Stimulated activated CD4-positive, alpha-beta T cell treated with anti-CD3 and anti-CD28 coated beads, Interleukin-1b, Interleukin-23, amount 100 ng/mL, for 48 hours (primary cell): ENCODE measurements around the gene CLN6.
"Not testable (repeated sequence)": the region's sequence is repeated elsewhere in the genome, so short reads cannot be mapped to it uniquely, and the experiment has no call there.

Experiments used
- DNase-seq: peaks from one replicate; pipeline ENCODE4 v3.0.0-alpha.2; 2020

Gene CLN6

DNA sequence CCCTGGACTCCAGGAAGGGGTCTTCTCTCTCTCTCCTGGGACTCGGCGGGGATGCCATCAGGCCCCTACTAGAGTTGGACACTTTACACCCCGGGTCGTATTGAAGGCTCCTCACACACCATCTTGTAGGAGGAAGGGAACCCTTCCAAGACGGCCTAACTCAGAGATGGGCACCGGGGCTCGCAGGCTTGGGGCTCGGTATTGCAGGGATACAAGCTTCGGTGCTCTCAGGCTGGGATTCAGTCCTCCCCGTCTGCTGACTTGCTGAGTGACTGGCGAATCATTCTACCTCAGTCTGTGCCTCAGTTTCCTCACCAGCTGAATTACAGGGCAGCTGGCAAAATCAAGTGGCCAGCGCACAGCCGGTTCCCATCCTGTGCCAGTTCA, 24.0 kb downstream of the CLN6 start:
- DNase-seq = no peak

DNA sequence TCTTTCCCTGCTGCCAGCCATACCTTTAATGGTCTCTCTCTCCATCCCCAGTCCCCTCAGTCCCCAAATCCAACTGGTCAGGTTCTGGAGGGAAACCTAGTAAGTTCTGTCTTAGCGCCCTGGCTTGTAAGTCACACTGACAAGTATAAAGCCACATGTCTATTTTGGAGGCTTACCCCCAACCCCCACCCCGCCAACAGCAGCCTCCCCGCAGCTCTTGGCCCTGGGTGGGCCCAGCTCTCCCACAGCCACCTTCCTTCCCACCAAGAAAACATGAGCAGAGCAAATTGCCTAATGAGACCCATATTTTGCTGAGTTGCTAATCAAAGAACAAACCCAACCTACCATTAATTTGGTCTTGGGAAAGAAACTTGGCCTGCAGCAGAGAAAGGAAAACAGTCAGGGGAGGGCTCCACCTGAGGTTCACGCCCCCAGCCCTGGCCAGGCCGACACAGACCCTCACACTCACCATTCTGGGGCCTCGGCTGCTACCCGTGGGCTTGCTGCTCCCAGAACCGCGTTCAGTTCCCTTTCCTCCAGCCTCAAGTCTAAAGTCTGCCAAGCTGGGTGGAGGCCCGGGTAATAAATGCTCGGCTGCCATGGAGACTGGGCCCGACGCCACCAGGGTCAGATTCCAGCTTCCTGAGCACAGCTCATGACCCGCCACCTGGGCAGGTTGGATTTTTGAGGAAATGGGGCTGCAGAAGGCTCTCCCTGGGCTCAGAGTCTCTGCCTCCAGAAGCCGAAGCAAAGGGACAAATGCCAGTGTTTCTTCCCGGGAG, 24.6 kb downstream of the CLN6 start, which contains the start of gene CALML4:
Gene CALML4, minus strand, starts transcription at position 557 of the 782 bp plus-strand sequence. Its CDS starts 85 bp downstream, at position 472.
- no peak for DNase-seq

DNA sequence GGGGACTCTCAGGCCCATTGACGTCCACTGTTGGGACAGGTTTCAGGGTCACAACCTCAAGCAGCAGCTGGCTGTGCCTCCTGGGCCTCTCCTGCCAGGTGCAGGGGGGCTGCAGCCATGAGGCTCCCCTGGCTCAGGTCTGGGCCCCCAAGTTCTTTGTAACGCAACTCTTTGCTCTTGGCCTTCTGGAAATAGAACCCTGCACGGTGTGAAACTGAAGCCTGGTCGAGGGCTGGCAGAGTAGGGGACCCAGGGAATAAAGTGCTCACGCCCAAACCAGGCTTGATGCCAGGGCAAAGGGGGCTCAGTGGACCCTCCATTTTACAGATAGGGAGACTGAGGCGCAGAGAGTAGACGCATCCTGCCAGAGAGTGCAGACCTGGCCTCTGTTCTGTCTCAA, 25.2 kb downstream of the CLN6 start:
- DNase-seq = no peak

DNA sequence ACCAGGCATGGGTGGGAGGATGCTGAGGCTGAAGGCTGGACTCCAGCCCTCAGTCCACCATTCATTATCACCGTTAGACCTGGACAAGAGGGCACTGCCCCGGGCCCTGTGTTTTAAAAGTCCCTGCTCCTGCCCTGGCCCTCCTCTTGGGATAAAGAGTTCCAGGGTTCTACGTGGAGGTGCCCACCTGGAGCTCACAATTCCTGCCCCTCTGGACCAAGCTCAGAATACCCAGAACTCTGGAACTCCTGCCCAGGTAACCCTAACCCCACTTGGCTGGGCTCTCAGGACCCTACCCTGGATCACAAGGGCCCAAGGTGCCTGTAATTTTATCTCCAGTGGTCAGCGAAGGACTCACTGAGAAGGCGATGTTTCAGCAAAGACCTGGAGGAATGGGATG, 25.6 kb downstream of the CLN6 start:
- DNase-seq = no peak

DNA sequence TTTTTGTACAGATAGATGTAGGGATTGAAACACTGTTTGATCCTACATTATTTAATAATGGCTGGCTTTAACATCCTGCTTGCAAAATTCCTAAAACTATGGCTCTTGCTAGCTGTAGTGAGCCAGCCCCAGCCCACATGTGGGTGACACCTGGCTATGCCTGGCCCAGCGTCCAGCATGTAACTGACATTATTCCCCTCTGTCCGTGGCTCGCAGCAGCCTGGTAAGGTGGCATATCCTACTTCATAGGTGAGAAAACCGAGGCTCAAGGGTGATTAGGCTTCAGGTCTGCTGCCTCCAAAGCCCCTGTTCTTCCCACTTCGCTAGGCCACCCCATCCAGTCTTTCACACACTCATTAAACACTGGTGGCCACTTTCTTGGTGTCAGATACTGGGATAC, 26.0 kb downstream of the CLN6 start:
- no peak for DNase-seq

DNA sequence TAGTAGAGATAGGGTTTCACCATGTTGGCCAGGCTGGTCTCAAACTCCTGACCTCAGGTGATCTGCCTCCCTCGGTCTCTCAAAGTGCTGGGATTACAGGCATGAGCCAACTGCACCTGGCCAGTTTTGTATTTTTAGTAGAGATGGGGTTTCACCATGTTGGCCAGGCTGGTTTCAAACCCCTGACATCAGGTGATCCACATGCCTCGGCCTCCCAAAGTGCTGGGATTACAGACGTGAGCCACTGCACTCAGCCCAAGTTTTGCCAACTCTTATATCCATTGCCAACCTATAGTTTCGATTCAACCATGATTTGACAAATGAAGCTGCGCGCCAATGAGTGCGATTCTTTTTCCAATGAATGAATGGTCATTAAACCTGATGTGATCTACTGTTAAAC, 26.5 kb downstream of the CLN6 start:
- not testable (repeated sequence) for DNase-seq

DNA sequence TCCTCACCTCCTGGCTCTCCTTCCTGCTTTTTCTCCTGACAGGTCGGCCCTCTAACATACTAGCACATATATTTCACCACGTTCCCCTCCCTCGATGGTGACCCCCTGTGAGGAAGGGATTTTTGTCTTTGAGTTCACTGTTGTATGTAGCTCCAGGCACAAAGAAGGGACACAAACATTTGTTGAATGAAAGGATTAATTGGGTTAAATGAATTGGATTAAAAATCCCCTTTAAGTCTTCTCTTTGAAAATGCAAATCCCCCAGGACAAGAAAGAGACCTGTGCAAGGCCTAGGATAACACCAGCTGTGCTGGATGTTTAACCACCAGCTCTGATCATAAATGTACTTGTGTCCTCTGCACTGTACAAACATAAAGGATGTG, 27.7 kb downstream of the CLN6 start:
- DNase-seq = no peak

DNA sequence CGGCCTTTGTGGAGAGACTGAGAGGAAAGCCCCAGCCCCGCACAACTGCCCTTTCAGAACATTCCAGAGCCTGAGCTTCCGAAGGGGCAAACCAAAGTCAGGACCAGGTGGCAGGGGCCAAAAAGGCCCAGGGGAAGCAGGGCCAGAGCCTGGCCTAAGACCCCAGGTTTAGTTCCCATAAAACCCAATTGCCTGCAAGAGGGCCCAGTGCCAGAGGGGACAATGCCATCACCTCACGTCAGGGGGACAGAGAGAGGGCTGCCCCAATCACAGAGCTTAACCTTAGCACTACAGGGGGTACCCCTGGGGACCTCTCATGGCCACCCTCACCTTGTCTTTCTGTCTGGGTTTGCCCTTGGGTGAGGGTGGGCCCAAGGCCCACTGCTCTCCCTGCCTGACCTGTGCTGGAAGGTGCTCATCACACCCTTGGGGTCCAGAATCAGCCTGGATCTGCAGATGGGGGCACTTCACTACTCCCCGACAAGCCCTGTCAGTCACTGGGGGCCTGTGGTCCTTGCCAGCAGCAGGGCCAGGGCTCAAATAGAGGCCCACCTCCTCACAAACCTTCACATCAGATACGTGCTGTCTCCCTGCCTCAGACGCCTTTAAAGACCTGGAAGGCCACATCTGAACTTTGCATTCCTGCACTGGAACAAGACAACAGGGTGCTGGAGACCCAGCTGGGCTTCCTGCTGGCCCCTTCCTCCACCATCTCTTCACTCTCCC, 28.2 kb downstream of the CLN6 start:
- DNase-seq = no peak

DNA sequence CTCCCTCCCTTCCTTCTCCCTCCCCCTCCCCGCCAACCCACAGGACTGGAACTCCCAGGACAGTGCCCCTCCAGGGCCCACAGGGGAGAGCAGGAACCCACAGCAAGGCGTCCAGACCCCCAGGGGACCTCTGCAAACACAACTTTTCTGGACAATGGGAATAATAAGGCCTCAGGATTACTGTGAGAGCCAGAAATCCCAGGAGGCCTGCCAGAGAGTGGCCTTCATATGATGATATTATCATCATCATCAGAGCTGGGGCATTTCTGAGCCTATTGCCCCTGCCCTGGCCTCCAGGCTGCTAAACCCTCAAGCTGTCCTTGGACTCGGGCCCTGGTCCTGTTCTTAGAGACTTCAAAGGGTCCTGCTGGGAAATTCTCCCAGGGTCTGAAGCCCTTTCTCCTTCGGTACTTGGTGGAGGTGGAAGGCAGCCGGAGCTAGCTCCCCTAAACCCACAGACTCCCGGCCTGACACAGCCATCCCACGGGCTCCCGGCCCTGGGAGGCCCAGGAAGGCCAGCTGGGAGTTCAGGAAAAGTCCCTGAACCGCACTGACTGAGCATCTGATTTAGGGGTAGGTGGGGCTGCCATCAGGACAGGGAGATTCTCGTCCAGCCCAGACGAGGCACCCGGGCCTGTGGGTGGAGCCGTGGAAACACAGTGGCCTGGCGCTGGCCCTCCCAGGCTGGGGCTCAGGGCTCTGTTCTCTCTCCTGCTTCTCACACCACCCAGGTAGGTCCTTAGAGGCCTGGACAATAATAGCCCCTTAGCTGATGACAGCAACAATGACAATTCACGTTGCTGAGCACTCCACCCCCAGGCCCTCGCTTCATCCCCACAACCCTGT, 29.3 kb downstream of the CLN6 start:
- DNase-seq = no peak

DNA sequence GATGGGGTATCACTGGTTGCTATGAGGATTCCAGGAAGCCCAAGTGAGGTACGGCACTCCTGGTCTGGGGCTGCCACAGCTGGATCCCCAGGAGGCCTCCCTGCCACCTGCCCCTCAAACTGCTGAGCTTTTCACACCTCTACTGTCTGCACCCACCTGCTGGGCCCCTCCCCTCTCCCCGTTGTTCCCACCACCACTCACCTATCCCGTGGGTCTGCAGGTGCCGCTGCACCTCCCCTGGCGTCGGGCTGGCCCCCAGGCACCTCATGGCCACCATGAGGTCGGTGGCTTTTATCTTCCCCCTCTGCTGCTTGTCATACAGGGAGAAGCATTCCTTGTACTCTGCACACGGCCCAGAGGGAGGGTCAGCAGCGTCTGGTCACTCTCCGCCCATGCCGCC, 30.2 kb downstream of the CLN6 start:
- DNase-seq = no peak

DNA sequence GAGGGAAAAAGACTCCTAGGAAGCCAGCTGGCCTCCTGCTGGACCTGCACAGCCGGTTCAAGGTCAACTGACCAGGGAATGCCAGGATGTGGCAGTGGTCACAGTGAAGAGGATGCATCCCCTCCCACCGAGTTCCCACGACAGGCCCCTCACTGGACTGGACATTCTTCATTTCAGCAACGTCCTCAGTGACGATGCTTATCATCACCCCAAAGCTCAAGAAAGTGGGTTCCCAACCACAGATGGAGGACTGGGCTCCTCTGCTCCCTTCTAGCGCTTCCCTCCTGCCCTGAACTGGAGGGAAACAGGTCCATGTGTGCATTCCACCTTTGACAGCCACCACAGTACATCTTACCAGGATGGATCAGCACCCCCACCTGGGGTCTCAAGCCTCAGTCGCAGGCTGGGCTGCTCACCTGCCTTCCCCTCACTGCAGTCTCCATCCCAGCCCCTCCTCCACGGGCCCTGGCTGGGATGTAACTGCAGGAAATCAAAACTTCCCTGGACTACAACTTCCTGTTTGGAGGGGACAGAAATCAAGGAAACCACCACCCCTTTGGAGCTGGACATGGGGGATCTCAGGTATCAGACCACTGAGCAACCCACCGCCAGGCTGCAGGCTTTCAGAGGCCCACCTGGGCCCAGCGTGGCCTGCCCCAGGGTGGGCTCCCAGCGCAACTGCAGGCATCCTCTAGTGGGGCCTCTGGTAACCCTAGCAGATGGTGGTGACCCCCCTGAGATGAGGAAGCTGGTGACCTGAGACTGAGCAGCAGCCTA, 31.7 kb downstream of the CLN6 start:
- DNase-seq = no peak

DNA sequence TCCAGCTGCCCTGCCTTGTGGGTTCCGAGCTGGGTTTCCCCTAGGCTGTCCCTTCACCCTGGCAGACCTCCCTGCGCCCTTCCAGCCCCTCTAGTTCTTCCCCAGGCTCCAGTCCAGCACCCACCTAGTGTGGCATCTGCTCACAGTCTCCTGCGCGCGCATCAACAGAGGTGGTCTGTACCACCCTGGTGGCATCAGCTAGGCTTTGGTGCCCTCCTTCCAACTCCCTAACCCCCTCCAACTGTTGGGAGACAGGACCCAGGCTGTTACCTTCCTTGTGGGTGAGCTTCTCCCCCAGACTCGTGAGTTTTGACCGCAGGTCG, 32.4 kb downstream of the CLN6 start:
- DNase-seq = no peak

DNA sequence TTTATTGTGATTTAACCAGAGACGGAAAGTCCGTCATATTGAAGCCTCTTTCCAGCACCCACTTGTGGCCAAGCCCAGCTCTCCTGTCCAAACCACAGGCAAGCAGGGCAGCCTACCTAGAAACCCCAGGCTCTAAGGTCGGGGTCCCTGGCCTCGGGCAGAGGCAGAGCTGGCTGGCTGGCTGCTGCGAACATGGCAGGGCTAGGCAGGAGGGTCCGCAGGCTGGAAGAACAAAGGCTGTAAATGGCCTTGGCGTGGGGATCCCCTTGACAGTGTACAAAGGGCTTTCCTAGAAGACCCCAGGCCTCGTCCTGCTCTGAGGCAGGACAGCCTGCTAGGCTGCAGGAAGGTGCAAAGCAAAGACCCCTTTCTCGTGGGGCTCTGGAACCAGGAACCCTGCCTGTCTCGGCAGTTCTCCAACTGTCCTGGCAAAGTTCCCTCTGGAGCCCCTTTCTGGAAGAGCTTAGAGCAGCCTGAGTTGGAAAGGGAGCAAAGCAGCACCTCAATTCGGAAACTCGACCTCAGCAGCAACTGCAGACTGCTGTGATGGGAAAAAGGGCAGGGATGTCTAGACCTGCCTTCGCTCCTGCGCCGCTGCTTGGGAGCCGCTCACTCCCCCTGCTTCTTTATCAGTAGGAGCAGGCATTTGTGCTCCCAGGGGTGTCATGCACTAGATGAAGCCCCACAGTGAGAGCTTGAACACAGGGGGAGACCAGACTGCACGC, 32.9 kb downstream of the CLN6 start:
- DNase-seq = no peak

DNA sequence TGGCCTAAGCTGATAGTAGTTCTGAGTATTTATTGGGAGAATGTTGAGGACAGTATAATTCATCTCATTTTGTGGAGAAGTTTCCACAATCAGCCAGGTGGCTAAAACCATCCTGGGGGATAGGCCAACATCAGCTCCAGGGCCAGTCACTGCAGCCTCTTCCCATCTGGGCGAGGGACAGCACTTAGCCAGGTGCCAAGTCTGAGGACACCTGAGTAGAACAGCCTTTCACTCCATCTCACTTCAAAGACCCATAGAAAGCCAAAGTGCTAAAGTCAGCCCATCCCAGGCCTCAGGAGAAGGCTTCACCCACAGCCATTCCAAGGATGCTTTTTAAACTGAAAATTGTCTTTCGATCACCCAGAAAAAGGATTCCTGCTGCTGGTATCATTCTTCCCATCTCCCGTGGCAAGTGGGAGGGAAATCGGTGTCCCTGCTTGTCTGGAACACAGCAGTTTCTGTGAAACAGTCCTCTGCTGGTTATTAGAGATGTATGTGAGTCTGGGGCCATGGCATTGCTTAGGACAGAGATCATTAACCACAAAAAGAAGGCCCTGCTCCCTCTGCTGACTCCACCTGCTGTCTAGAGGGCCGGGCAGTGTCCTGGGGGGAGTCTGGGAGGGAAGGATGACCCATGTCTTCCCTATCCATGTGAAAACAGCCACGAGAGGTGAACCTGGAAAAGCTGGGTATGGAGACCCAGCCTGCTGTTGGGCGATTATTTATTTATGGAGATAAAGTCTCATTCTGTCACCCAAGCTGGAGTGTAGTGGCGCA, 34.0 kb downstream of the CLN6 start:
- no peak for DNase-seq

DNA sequence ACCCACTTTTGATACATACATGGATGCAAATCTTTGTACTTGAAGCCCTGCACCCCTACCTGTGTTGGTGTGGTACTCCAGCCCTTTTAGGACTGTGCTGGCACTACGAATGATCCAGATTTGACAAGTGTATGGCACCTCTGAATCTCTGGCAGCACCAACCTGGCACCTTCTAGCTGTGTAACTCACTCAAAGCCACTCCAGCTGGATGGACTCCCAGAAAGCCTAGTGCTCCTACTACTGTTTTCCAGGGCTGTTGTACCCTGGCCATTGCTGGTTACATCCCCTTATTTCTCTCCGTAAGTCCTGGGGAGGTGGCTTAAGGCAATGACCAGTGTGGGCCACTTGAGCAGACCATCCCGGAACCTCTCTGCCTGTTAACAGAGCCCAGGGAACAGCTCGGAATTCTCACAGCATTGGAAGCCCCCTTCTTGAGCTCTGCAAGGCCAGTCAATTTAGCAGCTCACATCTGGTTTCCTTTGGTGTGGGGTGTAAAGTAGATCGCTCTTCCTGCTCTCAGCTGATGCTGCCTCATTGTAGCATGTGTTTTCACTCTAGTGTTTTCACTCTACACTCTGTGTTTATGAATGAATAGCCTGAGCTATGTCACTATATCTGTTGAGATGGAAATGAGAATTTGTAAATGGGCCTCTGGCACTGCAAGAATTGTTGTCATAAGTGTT, 36.6 kb downstream of the CLN6 start:
- no peak for DNase-seq

DNA sequence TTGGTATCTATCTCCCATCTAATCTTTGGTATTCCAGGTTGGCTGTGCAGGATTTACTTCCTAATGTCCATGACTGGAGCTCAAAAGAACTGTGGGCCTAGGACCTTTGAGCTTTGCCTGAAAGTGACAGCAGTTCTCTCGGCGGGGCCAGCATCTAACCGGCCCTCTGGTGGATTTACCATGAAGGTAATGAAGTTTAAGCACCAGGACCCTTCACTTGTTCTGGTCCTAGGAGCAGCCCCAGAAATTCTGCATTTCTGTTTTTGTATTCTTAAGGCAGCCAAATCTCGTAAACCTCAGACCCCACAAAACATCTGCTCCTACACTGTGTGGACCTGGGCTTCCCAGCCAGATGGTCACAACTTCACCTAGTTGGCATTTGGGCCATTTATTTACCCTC, 37.4 kb downstream of the CLN6 start:
- DNase-seq = no peak

DNA sequence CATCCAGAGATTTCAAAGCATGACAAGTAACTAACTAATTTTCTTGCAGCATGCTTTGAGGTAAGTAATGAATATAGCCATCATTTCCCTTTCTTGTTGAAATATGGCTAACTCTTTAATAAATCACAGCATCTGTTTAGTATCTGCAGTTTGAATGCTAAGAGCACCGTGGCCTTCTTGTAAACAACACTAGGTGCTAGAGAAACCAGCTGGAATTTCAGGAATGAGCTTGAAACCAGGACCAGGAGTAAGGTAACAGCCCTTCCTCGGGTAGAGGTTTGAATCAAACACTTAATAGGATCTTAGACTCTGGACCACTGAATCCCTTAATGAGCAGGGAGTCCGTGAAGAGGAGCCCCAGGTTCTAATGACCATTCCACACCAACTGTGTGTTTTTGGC, 38.0 kb downstream of the CLN6 start:
- no peak for DNase-seq

DNA sequence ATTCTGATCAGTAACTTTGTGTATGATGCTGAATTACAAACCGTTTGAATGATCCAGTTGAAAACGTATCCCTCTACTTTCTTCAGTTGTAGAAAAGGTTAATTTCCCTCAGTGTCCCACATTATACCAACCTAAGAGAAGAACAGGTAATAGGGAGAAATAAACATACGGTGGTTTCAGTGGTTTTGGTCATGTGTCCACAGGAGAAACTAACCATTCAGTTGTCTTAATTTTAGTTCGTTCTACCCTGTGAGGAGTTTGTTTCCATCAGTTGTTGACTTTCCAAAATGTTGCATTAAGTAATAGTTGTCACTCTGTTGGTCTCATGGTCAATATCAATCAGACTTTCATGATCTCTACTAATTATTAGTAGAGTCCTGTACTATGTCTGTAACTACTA, 39.5 kb downstream of the CLN6 start:
- no peak for DNase-seq

DNA sequence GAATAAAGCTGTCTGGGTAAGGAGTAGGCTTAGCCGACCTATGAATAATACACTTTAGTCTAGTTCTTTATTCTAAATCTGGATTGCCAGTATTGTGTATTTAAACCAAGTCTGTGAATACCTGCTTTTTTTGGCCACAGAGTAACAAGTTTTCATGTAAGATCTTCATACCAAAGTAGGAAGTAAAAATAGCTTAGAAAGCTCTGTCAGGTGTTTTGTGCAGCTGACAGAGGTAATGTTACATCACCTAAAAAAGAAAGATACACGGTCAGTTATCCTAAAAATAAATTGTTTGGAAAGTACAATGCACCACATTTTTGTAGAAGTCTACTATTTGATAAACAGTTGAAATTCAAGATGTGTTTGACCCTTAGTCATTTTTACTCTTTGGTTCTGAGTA, 40.9 kb downstream of the CLN6 start:
- DNase-seq = no peak

DNA sequence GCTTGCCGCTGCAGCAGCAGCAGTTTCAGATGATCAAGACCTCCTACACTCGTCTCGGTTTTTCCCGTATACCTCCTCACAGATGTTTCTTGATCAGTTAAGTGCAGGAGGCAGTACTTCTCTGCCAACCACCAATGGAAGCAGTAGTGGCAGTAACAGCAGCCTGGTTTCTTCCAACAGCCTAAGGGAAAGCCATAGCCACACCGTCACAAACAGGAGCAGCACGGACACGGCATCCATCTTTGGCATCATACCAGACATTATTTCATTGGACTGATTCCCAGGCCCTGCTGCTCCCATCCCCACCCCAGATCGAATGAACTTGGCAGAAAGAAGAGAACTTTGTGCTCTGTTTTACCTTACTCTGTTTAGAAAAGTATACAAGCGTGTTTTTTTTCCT, 42.0 kb downstream of the CLN6 start:
- DNase-seq = no peak
